GM19452 (cell line): ENCODE measurements around the gene DTX3.
"Not testable (repeated sequence)": the region's sequence is repeated elsewhere in the genome, so short reads cannot be mapped to it uniquely, and the experiment has no call there.

Source experiments
- ATAC-seq: cut with Tn5 transposase; IDR thresholded peaks from one replicate; pipeline ENCODE4 v1.9.1; 2021; ENCODE audit not compliant: unreplicated experiment

DTX3 gene

DNA sequence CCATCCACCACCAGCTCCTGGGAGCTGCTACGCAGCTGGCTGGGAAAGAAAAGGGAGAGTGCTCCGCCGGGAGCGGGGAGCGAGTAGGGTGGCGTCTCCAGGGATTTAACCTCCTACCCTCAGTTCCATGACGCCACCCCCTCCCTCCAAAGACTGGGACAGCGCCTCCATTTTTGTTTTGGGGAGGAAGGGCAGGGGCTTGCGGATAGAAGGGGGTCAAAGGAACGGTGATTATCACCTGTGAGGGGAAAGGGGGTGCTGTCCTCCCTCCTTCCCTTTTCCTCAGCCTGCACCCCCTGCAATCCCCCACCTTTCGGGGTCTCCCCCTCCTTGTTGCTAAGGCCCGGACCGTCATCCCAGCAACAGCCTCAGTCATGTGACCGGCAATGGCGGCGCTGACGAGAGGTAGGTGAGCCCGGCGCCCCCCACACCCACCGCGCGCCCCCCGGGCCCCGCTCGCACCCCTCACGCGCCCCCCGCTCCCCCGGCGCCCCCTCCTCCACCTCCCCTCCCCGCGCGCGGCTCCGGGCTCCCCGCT, at the start of gene DTX3:
TSS of gene DTX3 (plus strand) at position 371 of the 538 bp plus-strand sequence. CDS start 1,694 bp downstream, outside the sequence.
- no peak for ATAC-seq

- no peak for ATAC-seq
These were observed 49.7 kb upstream of the DTX3 start for GRCh38 chr12:57554897-57555296.

- ATAC-seq = no peak
These were observed 45.8 kb upstream of the DTX3 start for GRCh38 chr12:57558864-57559263.

GRCh38 chr12:57560516-57560915, 44.1 kb upstream of the DTX3 start:
- no peak for ATAC-seq

- not testable (repeated sequence) for ATAC-seq
These were observed 43.5 kb upstream of the DTX3 start for GRCh38 chr12:57561117-57561516.

- ATAC-seq = no peak
These were observed 41.3 kb upstream of the DTX3 start for GRCh38 chr12:57563358-57563757.

- no peak for ATAC-seq
These were observed 40.4 kb upstream of the DTX3 start for GRCh38 chr12:57564178-57564740.

DNA sequence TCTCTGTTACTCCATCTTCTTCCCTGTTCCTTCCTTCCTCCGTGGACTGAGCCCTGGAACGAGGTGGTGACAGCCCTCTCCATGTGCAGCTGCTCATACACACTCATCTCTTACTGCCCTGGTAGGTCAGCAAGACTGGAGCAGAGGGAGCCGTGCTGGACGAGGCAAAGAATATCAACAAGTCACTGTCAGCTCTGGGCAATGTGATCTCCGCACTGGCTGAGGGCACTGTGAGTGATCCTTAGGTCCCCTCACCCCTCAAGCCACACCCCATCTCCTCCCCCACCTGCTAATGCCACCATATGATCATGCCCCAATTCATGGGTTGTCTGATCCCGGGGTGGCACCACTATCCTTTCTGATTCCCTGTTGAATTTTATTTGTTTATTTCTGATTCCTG, 35.8 kb upstream of the DTX3 start:
- no peak for ATAC-seq

- no peak for ATAC-seq
These were observed 34.8 kb upstream of the DTX3 start for GRCh38 chr12:57569858-57570257.

- not testable (repeated sequence) for ATAC-seq
These were observed 34.2 kb upstream of the DTX3 start for GRCh38 chr12:57570438-57570837.

DNA sequence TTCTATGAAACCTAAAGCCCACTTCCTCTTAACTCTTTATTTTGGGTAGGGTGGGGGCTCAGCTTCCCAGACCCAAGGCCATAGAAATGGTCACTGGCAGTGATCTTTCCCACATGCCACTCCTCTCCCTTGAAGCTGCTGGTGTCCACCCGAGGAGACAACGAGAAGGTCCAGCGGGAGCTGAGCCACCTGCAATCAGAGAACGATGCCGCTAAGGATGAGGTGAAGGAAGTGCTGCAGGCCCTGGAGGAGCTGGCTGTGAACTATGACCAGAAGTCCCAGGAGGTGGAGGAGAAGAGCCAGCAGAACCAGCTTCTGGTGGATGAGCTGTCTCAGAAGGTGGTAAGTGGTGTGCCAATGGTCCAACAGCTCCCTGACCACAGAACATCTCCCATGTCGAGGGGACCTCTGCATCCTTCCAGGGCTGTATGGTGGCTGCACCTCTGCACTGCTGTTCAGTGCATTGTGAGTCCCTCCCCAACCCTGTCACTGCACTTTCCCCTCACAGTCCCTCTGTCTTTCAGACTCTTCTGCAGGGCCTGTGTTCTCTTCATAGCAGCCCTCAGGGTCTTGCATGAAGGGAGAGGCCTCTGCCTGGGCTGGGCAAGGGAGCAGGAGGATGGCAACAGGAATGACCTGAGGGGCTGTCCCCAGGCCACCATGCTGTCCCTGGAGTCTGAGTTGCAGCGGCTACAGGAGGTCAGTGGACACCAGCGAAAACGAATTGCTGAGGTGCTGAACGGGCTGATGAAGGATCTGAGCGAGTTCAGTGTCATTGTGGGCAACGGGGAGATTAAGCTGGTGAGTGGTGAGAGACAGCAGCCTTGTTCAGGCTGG, 32.5 kb upstream of the DTX3 start:
- ATAC-seq = no peak

DNA sequence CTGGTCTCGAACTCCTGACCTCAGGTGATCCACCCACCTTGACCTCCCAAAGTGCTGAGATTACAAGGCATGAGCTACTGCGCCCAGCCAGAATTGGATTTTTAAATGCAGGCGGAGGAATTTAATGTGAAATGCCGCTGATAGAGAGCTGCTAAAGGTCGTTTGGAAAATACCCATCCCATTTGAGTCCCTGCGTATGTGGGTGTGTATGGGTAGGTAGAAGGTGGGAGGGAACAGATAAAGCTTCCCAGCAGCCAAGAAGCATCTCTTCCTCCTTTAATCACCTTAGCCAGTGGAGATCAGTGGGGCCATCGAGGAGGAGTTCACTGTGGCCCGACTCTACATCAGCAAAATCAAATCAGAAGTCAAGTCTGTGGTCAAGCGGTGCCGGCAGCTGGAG, 29.8 kb upstream of the DTX3 start:
- ATAC-seq = no peak

- ATAC-seq = no peak
These were observed 28.6 kb upstream of the DTX3 start for GRCh38 chr12:57575771-57576612.

- ATAC-seq = no peak
These were observed 27.9 kb upstream of the DTX3 start for GRCh38 chr12:57576613-57577160.

DNA sequence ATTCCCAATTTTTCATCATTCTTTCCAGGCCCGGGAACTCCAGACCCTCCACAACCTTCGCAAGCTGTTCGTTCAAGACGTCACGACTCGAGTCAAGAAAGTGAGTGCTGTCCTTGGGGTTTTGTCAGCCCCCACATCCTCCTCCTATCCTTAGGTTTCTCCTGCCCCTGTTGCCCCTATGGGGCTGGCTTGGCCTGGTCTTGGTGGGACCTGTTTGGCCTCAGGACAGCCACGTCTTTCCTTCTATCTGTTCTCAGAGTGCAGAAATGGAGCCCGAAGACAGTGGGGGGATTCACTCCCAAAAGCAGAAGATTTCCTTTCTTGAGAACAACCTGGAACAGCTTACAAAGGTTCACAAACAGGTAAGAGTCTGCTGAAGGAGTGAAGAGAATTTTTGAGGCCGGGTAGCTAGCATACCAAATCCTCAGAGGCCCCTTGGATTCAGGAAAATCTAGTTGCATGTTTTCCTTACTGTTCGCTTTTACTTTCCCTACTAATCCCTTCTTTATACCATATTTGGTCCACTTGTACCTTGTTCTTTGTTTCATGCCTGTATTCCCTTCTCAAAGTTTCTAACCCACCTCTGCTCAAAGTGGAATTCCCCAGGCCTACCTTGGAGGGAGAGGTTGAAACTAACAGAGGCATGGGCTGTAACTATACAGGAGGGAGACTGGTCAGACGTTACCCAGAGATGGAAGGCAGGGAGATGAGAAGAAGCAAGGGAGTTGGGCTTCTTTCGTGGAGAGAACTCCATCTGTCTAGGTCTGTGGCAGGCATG, 26.5 kb upstream of the DTX3 start:
- ATAC-seq = no peak

DNA sequence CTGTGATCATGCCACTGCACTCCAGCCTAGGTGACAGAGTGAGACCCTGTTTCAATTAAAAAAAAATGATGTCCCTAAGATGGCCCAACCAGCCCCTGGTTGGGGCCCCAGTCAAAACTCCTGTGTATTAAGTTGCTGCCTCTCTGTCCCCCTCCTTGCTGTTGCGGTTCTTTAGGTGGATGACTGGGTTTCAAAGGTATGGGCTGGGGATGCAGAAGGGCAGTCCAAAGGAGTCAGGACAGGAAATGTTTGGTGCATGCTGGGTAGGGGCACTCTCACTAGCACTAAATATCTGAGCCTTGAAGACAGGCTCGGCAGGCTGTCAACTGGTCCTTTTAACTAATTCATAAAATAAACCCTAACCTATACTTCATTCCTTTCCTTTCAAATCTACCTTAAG, 25.6 kb upstream of the DTX3 start:
- no peak for ATAC-seq

DNA sequence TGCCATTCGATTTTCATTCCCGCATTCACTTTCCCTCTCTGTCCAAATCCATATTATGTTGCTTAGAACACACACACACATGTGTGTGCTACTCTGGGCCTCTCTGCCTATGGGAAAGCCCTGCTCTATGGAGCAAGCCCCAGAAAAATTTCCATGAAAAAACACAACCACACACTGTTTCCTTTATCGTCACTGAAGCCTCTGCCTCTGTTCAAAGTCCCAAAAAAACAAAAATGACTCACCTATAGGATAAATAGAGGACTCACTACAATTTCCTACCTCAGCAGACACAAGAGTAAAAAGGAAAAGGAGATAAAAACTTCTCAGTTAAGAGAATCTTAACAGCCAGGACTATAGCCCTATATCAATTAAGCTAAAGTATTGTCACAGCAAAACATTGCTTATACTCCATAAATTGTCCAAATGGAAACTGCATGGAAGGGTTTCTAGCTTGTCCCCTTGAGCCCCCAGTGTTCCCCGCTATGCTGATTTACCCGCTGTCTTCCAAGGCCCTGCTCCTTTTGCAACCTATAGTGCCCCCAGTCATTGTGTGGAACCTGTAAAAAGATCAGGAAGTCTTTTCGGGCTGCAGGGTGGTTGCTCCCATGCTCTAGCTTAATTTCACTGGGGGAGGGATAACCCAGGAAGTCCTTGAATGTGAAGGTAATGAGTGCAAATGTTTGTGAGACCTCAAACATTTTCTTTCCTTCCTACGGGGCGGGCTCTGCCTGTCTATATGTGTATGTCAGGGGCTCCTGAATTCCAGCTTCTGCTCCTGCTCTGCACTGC, 24.8 kb upstream of the DTX3 start:
- ATAC-seq = no peak

GRCh38 chr12:57580466-57580795, 24.2 kb upstream of the DTX3 start:
- ATAC-seq = no peak

DNA sequence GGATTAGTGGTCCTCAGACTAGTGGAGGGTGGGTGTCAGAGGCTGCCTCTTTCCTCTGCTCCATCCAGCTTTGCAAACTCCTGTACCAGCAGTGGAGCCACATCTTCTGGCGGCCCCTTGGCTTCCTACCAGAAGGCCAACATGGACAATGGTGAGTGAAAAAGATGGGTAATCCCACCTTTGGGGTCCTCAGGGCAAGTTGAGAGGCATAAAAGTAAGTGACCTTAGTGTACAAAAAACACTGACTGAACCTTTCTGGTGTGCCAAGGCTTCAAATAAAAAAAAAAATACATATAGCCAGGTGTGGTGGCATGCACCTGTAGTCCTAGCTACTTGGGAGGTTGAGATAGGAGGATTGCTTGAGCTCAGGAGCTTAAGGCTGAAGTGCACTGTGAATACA, 22.8 kb upstream of the DTX3 start:
- ATAC-seq = no peak

- no peak for ATAC-seq
These were observed 22.2 kb upstream of the DTX3 start for GRCh38 chr12:57582440-57582839.
